SK-N-MC (cell line): ENCODE data around the gene CRYGN.

ENCODE experiments used
- EZH2 ChIP-seq: fragments of 200-600 bp; sonication (generic); IDR thresholded peaks from one replicate; pipeline ENCODE4 v1.6.1; 2017; ENCODE audit warnings: antibody characterized with exemption
- POLR2AphosphoS5 ChIP-seq: IDR thresholded peaks from 2 replicates; pipeline ENCODE4 v1.6.1; 2012; ENCODE audit warnings: mild to moderate bottlenecking, low read depth, low read length, borderline replicate concordance

- TF ChIP-seq EZH2 = no peak
- TF ChIP-seq POLR2AphosphoS5 = no peak
Measured at GRCh38 chr7:151484971-151485707, 45.2 kb upstream of the CRYGN start.
